ENCODE data around the gene COL16A1. TPM values are rescaled to one million over a fixed set of nuclear protein-coding genes. Genes with fewer than 3 reads are reported as not detected.

Gene COL16A1
- total and polyA plus RNA-seq, 2 of the 13 experiments (the other 11 are each of a cell fraction or from before 2014, with no cell fraction given), result 4.3 to 12.2 TPM

DNA sequence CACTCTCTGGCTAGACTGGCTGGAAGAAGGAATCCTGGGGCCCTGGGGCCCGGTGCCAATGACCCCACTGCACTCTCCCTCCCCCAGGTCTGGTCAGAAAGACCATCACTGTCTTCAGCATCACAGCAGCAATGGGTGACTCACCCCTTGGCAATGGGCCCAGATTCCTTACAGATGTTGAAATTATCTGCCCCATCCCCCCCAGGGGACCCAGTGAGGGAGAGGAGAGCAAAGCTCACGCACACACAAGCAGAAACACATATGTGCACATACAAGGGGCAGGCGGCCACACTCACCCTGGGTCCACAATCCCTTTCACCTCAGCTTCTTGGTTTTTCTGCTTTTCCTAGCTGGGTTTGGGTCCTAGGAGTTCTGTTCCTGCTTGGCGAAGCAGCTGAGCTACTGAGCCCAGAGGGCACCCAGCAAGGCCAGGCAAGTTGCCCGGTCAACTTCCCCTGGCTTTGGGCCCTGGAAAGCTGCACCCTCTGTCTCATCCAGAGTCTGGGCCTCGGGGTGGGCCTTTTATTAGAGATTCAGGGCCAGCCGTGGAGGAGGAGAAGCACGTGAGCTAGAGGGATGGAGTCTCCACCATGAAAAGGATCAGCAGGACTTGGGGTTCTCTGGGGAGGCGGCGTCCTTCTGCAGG, 2.6 kb downstream of the COL16A1 start (continued):
- TF ChIP-seq PRDM10 (CRISPR knock-in tag; IDR thresholded peaks at IDR 0.05; ENCODE audit: low read depth), result peak; percentile 64; the same call in 1 of the 2 replicates
- no peak for TF ChIP-seq ZNF775 (CRISPR knock-in tag; IDR thresholded peaks at IDR 0.05; ENCODE audit: borderline replicate concordance)
- TF ChIP-seq HIVEP1 (CRISPR knock-in tag; IDR thresholded peaks at IDR 0.05), result peak; percentile 93

DNA sequence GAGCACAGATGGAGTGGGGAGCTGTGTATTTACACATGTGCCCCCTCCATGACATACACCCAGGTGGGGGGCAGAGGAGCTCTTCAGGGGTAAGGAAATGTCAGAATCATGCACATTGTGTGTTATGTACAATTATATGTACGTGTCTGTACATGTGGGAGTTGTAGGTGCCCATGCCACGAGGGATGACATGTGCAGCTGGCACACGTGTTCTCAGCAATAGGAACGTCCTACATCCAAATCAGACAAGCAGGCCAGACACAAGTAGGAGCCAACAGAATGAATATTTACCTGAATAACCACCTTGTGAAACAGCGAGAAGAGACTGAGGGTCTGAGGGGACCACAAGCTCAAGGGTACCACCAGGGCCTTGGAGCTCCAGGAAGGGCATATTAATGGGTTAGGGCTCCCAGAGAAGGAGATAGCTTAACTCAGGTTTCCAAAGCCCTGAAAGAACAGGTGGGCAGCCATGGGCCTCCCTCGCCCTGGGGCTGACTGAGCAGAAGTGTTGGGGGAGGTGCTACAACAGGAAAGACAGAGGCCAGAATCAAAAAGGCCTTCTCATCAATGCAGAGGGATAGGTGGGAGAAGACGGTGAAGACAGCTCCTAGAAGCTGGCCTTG, 3.2 kb downstream of the COL16A1 start:
- CTCF ChIA-PET (ENCODE audit: low intra/inter-chr PET ratio, low total read pairs), result interaction anchor here (1.5 kb wide), 1 partner anchor 15 kb away, joined by 3 read pairs; no protein-coding TSS in a partner anchor
- in situ Hi-C loops (cut with HindIII; ENCODE audit: extremely low pct_ligation_motif_present, low pct_unique_long_range_greater_than_20kb) (loop anchor here (5.0 kb wide), 1 partner anchor 33 kb away; no protein-coding TSS in a partner anchor), intact Hi-C loops (cut with micrococcal nuclease; ENCODE audit: unreplicated experiment) (no loop called here)
- Histone ChIP-seq H2AFZ (ENCODE audit: low read length) (no peak overlapping the region), H3K27me3 (ENCODE audit: control insufficient read depth in 1 of 2, insufficient read depth in 2 of 2, low read length in 2 of 2) (no peaks in the 10 kb centered on the region), H3K4me1 (ENCODE audit: insufficient read depth, low read length) (peaks cover 57% of the 10 kb centered on the region), H3K9me3 (ENCODE audit: low read length) (no peaks in the 10 kb centered on the region), H3K36me3 (replicated peaks in 1 of 2; ENCODE audit: control insufficient read depth in 1 of 2, insufficient read depth in 2 of 2, low read length in 2 of 2) (no peaks in the 10 kb centered on the region; a peak in 2 of 5 replicates), H3K4me2 (ENCODE audit: low read depth, low read length) (peak overlapping the region; percentile 56), H3K4me3 (replicated peaks in 1 of 3; ENCODE audit: insufficient read depth in 1 of 3, low read depth in 2 of 3, low read length in 3 of 3) (peak overlapping the region in 1 of 3 experiments; percentile 42; a peak in 2 of 6 replicates), H3K79me2 (ENCODE audit: insufficient read depth, low read length) (no peaks in the 10 kb centered on the region), H4K20me1 (ENCODE audit: insufficient read depth, low read length) (no peaks in the 10 kb centered on the region), H3K9ac (ENCODE audit: insufficient read depth, low read depth, low read length) (peak overlapping the region; percentile 23; the same call in 1 of the 2 replicates), H3K27ac (ENCODE audit: extremely low read length, insufficient read depth, low read length) (peak overlapping the region; percentile 68)
- DNase-seq (ENCODE audit: low spot score) (no peak), ATAC-seq (peak; percentile 14), FAIRE-seq (no peak)
- 66% methylated on average over 7 of the region's 7 CpGs for WGBS (ENCODE audit: low lambda C conversion rate)
- TSS peak; percentile 41 for BruUV-seq (replicated peaks)
- POLR2A ChIA-PET, result interaction anchor here (1.1 to 3.0 kb wide), 7 partner anchors 14 to 56 kb away, joined by 3 to 43 read pairs (median 5); partner anchors contain the start of gene PEF1
- TF ChIP-seq MZF1 (CRISPR knock-in tag; IDR thresholded peaks at IDR 0.05; ENCODE audit: borderline replicate concordance) (0 out of 2 replicates have a peak, but pooled peaks have one; percentile 41), TRIM24 (CRISPR knock-in tag; IDR thresholded peaks at IDR 0.05) (0 out of 2 replicates have a peak, but pooled peaks have one; percentile 11), KDM4B (CRISPR knock-in tag; IDR thresholded peaks at IDR 0.05) (no peak), MYNN (CRISPR knock-in tag; IDR thresholded peaks at IDR 0.05; ENCODE audit: low read depth) (0 out of 2 replicates have a peak, but pooled peaks have one; percentile 29), ZNF605 (CRISPR knock-in tag; IDR thresholded peaks at IDR 0.05) (peak; percentile 63; the same call in 1 of the 2 replicates), NAIF1 (CRISPR knock-in tag; IDR thresholded peaks at IDR 0.05; ENCODE audit: borderline replicate concordance) (no peak), ZNF256 (CRISPR knock-in tag; conservative IDR thresholded peaks at IDR 0.05) (no peak), THRA (CRISPR knock-in tag; IDR thresholded peaks at IDR 0.05; ENCODE audit: borderline replicate concordance) (no peak)
- TF ChIP-seq, protein P1, sequence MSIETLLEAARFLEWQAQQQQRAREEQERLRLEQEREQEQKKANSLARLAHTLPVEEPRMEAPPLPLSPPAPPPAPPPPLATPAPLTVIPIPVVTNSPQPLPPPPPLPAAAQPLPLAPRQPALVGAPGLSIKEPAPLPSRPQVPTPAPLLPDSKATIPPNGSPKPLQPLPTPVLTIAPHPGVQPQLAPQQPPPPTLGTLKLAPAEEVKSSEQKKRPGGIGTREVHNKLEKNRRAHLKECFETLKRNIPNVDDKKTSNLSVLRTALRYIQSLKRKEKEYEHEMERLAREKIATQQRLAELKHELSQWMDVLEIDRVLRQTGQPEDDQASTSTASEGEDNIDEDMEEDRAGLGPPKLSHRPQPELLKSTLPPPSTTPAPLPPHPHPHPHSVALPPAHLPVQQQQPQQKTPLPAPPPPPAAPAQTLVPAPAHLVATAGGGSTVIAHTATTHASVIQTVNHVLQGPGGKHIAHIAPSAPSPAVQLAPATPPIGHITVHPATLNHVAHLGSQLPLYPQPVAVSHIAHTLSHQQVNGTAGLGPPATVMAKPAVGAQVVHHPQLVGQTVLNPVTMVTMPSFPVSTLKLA (IDR thresholded peaks at IDR 0.05), result peak; percentile 55; the same call in 1 of the 2 replicates
